Smooth muscle cell (in vitro differentiated cells): Measurements from ENCODE around the gene SVOP. TPM values are rescaled to one million over a fixed set of nuclear protein-coding genes. Genes with fewer than 3 reads are reported as not detected.
"Not testable (repeated sequence)": the region's sequence is repeated elsewhere in the genome, so short reads cannot be mapped to it uniquely, and the experiment has no call there.

Experiments used
- DNase-seq: peaks from one replicate; lab custom pipeline; 2025; ENCODE audit not compliant: unreplicated experiment; lab: John Stamatoyannopoulos, UW
- H2AFZ ChIP-seq: fragments of 200-600 bp; sonication (generic); 2 replicates; pipeline ENCODE4 v1.6.0; 2016; ENCODE audit warnings: antibody characterized with exemption, low read depth, mild to moderate bottlenecking
- H3F3A ChIP-seq: fragments of 200-600 bp; sonication (generic); 2 replicates; pipeline ENCODE4 v1.6.0; 2017; ENCODE audit warnings: antibody characterized with exemption, low read depth
- H3K27ac ChIP-seq: fragments of 200-600 bp; sonication (generic); 2 replicates; pipeline ENCODE4 v1.5.1; 2016; ENCODE audit warnings: low read depth, mild to moderate bottlenecking
- H3K27me3 ChIP-seq: fragments of 200-600 bp; sonication (generic); 2 replicates; pipeline ENCODE4 v1.6.1; 2016; ENCODE audit warnings: low read depth, mild to moderate bottlenecking
- H3K36me3 ChIP-seq: fragments of 200-600 bp; sonication (generic); 2 replicates; pipeline ENCODE4 v1.5.1; 2016; ENCODE audit warnings: low read depth
- H3K4me1 ChIP-seq: fragments of 200-600 bp; sonication (generic); 2 replicates; pipeline ENCODE4 v1.5.1; 2016; ENCODE audit warnings: low read depth
- H3K4me2 ChIP-seq: fragments of 200-600 bp; sonication (generic); 2 replicates; pipeline ENCODE4 v1.6.0; 2016; ENCODE audit warnings: mild to moderate bottlenecking
- H3K4me3 ChIP-seq: fragments of 200-600 bp; sonication (generic); 2 replicates; pipeline ENCODE4 v1.5.1; 2016; ENCODE audit warnings: mild to moderate bottlenecking
- H3K79me2 ChIP-seq: fragments of 200-600 bp; sonication (generic); 2 replicates; pipeline ENCODE4 v1.6.0; 2016; ENCODE audit warnings: low read depth, mild to moderate bottlenecking
- H3K9ac ChIP-seq: fragments of 200-600 bp; sonication (generic); 2 replicates; pipeline ENCODE4 v1.6.0; 2016; ENCODE audit warnings: low read depth
- H3K9me3 ChIP-seq: fragments of 200-600 bp; sonication (generic); replicated peaks from 2 replicates; pipeline ENCODE4 v1.5.1; 2016; ENCODE audit warnings: low read depth
- H4K20me1 ChIP-seq: fragments of 200-600 bp; sonication (generic); 2 replicates; pipeline ENCODE4 v1.6.0; 2016; ENCODE audit warnings: low read depth
- WGBS: methylation state at CpG from one replicate; pipeline ENCODE4 v1.1.7; 2016; ENCODE audit warnings: low lambda C conversion rate; 5-methylcytosine and 5-hydroxymethylcytosine counted together
- polyA plus RNA-seq: library from polyadenylated mRNA; unstranded; fragments of >200 nt; fragmentation: Nextera tagmentation; extraction: Ambion mirVana; gene quantifications from 2 replicates; pipeline ENCODE4 v1.2.1, GENCODE V29; 2016
- total RNA-seq: library from RNA; depleted of rRNA; stranded (reverse); fragments of >200 nt; gene quantifications from 2 replicates; pipeline ENCODE4 v1.2.3, GENCODE V29; 2014
- TF ChIP-seq, protein P1 (sequence below): fragments of 200-600 bp; sonication (generic); IDR thresholded peaks from 2 replicates; pipeline ENCODE4 v1.5.1; 2017; ENCODE audit warnings: borderline replicate concordance, mild to moderate bottlenecking, antibody characterized with exemption; ENCODE audit not compliant: insufficient read depth, poor library complexity, severe bottlenecking

SVOP gene
- total and polyA plus RNA-seq, 2 experiments from 2014 or later: not detected

DNA sequence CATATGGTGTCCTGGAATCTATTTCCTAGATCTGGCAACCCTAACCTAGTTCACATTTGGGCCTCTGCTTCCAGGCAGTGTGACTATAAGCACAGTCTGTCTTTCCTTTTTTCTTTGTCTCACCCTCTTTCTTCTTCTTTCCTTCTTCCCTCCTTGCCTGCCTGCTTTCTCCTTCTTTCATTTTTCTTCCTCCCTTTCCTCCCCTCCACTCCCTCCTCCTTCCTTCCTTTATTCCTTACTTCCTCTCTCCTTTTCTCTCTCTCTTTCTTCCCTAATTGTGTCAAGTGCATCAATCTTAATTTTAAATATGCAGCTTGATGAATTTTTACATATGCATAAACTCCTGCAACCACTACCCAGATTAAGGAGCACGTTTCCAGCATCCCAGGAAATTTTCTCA lies 145.6 kb downstream of the SVOP start:
- WGBS: 33% methylated on average over 1 of the region's 1 CpG
- Histone ChIP-seq H3K9me3 (no peaks in the 10 kb centered on the region), H3K79me2 (no peaks in the 10 kb centered on the region), H3K27ac (no peak overlapping the region), H2AFZ (no peak overlapping the region), H3K4me3 (no peak overlapping the region), H3K4me2 (no peak overlapping the region), H3K9ac (no peak overlapping the region), H3K36me3 (no peaks in the 10 kb centered on the region), H3F3A (no peaks in the 10 kb centered on the region), H4K20me1 (no peaks in the 10 kb centered on the region), H3K4me1 (no peaks in the 10 kb centered on the region), H3K27me3 (no peaks in the 10 kb centered on the region)
- DNase-seq: no peak
- TF ChIP-seq, protein P1, sequence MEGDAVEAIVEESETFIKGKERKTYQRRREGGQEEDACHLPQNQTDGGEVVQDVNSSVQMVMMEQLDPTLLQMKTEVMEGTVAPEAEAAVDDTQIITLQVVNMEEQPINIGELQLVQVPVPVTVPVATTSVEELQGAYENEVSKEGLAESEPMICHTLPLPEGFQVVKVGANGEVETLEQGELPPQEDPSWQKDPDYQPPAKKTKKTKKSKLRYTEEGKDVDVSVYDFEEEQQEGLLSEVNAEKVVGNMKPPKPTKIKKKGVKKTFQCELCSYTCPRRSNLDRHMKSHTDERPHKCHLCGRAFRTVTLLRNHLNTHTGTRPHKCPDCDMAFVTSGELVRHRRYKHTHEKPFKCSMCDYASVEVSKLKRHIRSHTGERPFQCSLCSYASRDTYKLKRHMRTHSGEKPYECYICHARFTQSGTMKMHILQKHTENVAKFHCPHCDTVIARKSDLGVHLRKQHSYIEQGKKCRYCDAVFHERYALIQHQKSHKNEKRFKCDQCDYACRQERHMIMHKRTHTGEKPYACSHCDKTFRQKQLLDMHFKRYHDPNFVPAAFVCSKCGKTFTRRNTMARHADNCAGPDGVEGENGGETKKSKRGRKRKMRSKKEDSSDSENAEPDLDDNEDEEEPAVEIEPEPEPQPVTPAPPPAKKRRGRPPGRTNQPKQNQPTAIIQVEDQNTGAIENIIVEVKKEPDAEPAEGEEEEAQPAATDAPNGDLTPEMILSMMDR: no peak

DNA sequence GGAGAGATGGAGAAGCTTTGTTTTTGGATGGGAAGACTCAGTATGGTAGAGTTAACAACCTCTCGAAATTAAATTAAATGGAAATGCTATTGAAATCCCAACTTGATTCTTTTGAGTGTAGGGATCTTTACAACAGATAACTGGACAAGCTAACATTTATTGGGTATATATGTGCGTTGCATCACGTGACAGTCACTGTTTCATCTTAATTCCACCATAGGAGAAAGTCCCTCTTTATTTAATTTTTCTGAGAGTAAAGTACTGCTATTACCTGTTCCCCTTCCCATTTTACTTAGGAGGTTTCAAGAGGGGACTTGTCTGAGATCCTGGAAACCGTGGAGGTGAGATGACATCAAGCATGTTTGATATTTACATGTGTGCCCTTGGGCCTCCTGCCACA lies 152.1 kb downstream of the SVOP start:
- no peaks in the 10 kb centered on the region for H3K9me3 ChIP-seq
- no peaks in the 10 kb centered on the region for H3K36me3 ChIP-seq
- H4K20me1 ChIP-seq: no peaks in the 10 kb centered on the region
- TF ChIP-seq, protein P1: no peak
- H2AFZ ChIP-seq: no peak overlapping the region
- no peak overlapping the region for H3K9ac ChIP-seq
- H3K4me2 ChIP-seq: no peak overlapping the region
- H3K4me3 ChIP-seq: no peak overlapping the region
- WGBS: 95% methylated on average over 4 of the region's 4 CpGs
- no peak for DNase-seq
- H3K27ac ChIP-seq: no peak overlapping the region
- no peaks in the 10 kb centered on the region for H3F3A ChIP-seq
- no peaks in the 10 kb centered on the region for H3K4me1 ChIP-seq
- H3K27me3 ChIP-seq: no peaks in the 10 kb centered on the region
- no peaks in the 10 kb centered on the region for H3K79me2 ChIP-seq

DNA sequence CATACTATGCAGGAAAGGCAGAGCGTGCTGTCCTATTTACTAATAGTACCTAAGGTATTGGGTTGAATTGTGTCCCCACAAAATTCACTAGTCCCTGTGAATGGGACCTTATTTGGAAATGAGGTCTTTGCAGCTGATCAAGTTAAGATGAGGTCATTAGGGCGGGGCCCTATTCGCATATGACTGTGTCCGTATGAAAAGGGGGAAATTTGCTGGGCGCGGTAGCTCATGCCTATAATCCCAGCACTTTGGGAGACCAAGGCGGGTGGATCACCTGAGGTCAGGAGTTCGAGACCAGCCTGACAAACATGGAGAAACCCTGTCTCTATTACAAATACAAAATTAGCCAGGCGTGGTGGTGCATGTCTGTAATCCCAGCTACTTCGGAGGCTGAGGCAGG lies 154.8 kb downstream of the SVOP start:
- H3K36me3 ChIP-seq, DNase-seq: not testable (repeated sequence)
- WGBS: 95% methylated on average over 10 of the region's 10 CpGs

DNA sequence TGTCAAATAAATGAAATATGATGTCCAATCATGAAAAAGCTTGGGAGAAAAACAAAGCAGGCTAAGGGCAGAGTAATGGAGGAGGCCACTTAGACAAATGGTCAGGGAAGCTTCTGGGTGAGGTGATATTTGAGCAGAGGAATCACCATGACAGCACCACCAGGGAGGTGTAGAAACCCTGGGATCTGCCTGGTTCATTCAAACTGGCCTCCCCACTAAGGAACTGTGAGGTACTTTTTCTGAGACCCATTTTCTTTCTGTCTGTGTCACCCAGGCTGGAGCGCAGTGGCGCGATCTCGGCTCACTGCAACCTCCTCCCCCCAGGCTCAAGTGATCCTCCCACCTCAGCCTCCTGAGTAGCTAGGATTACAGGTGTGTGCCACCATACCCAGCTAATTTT lies 155.7 kb downstream of the SVOP start:
- Histone ChIP-seq H2AFZ (no peak overlapping the region), H4K20me1 (no peaks in the 10 kb centered on the region), H3K9ac (no peak overlapping the region), H3K9me3 (no peaks in the 10 kb centered on the region), H3K36me3 (no peaks in the 10 kb centered on the region), H3K79me2 (no peaks in the 10 kb centered on the region), H3K4me2 (no peak overlapping the region), H3K4me1 (no peaks in the 10 kb centered on the region), H3K27ac (no peak overlapping the region), H3F3A (no peaks in the 10 kb centered on the region), H3K27me3 (no peaks in the 10 kb centered on the region), H3K4me3 (no peak overlapping the region)
- WGBS: 100% methylated on average over 4 of the region's 4 CpGs
- TF ChIP-seq, protein P1: no peak
- DNase-seq: no peak

More for the DNA sequence above, 154.8 kb downstream of the SVOP start:
- H3K27ac ChIP-seq, H3K9ac ChIP-seq, H3K27me3 ChIP-seq, H3F3A ChIP-seq, H3K4me3 ChIP-seq, H3K4me1 ChIP-seq, H3K9me3 ChIP-seq, H2AFZ ChIP-seq, H4K20me1 ChIP-seq, H3K4me2 ChIP-seq, H3K79me2 ChIP-seq: not testable (repeated sequence)
